Stimulated activated CD4-positive, alpha-beta T cell treated with anti-CD3 and anti-CD28 coated beads, Interleukin-15, amount 100 ng/mL, for 1 hour (primary cell): ENCODE data around the gene MAST3.

Experiments used
- DNase-seq, 2 donors: peaks; one replicate each; pipeline ENCODE4 v3.0.0-alpha.2; 2020; ENCODE audit warnings: low read depth in 1 of 2, low spot score in 1 of 2

The MAST3 gene

DNA sequence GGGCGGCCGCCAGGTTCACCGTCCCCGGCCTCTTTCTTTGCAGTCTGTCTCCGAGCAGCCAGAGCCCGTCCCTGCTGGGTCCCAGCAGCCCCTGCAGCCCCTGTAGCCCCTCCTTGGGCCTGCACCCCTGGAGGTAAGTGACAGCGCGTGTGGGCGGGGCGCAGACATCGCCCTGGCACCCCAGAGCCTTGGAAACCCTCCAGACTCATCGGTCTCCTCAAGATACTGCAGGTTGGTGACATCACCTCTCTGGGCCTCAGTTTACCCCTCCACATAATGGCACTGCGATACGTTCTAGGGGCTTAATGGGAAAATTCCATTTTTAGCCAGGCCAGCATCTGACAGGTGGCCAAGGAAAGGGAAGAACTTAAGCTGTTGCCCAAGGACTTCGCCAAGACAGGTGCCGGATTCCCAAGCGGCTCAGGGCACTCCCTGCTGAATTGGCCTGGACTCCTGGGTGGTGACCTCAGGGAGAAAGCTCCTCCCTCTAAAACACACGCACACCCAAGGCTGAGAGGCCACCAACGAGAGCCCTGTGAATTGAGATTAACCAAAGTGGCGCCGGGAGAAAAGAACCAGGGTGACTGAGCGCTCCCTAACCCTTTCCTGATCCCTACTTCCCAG, 13.1 kb downstream of the MAST3 start:
- no peak for DNase-seq

DNA sequence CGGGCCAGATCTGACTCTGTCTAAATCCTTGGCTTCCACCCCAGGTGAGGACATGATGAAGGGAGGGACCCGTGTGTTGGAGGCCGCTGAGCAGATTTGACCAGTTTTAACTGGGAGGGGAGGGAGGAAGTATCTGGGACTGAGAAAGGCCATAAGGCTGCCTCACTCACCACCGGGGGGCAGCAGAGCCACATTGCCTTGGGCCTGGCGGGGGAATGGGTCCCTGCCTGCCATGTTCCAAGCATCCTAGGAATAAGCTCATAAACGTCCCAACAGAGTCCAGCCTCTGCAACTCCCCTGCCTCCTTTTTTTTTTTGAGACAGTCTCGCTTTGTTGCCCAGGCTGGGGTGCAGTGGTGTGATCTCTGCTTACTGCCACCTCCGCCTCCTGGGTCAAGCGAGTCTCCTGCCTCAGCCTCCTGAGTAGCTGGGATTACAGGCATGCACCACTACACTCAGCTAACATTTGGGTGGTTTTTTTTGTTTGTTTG, 15.5 kb downstream of the MAST3 start:
- peak; percentile 58 to 73 for DNase-seq

DNA sequence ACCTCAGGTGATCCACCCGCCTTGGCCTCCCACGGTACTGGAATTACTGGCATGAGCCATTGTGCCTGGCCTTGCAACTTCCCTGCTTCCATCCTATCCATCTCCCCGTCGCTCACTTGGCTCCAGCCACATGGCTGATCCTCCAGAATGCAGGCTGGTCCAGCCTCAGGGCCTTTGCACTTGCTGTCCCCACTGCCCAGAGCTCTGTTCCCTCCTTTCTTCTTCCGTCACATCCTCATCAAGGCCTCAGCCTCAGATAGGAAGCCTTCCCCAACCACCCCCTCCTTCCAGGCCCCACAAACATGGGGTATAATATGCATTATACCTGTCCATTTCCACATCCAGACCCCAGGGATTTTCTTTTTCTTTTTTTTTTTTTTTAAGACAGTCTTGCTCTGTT, 16.2 kb downstream of the MAST3 start:
- no peak for DNase-seq

DNA sequence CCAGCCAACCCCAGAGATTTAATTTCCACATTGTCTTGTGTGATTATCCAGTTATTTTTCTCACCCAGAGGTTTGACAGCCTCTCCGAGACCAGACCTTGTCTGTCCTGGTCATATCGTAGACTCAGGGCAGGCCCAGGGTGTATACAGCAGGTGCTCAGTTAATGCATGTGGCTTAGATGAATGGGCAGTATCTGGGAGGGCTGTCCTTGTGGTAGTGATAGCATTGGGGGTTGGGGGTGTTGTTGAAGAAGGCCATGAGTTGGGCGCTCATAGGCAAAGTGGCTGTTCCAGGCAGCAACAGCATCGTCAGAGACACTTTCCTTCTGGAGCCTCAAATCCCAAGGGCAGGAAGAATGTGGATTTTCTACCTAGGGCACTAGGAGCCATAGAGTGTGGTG, 16.9 kb downstream of the MAST3 start:
- no peak for DNase-seq

DNA sequence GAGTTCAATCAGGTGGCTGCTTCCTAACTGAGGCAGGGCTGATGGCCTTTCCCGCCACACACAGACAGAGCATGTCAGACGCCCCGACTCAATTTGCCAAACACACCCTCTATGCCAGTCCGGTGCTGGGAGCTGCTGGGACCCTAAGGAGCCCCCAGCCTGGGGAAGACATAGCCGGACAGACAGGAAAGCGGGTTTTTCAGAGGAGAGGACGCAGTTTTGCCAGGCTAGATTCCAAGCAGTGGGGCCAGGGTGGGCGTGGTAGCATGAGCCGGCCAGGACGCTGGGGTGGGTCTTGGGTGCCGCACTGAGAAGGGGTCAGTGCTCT, 19.8 kb downstream of the MAST3 start:
- no peak for DNase-seq

DNA sequence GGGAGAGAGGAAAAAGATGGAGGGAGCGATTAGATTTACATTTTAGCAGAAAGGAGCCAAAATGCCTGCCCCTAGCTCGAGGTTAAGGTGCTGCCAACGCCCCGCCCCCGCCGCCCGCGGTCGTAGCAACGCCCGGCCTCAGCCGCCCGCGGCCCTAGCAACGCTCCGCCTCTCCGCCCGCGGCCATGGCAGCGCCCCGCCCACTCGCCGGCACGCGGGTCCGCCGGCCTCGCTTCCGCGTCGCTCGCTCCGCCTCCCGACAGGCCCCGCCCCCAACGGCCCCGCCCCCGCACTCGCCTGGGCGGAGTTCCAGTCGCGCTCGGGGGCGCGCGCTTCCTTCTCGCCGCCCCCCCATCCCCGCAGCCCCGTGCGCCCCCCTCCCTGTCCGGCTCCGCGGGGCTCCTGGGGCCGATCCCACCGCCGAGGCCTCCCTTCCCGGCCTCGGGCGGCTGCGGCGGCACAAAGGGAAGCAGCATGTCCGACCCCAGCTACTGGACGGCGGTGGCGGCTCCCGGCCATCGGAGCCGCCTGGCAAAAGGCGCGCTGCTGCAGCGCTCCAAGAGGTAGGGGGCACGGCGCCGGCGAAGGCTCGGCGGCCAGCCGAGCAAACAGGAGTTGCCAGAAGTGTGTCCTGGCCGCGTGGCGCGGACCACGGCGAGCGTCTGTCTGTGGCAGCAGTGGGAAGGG, 20.3 kb downstream of the MAST3 start:
- peak; percentile 95 for DNase-seq

DNA sequence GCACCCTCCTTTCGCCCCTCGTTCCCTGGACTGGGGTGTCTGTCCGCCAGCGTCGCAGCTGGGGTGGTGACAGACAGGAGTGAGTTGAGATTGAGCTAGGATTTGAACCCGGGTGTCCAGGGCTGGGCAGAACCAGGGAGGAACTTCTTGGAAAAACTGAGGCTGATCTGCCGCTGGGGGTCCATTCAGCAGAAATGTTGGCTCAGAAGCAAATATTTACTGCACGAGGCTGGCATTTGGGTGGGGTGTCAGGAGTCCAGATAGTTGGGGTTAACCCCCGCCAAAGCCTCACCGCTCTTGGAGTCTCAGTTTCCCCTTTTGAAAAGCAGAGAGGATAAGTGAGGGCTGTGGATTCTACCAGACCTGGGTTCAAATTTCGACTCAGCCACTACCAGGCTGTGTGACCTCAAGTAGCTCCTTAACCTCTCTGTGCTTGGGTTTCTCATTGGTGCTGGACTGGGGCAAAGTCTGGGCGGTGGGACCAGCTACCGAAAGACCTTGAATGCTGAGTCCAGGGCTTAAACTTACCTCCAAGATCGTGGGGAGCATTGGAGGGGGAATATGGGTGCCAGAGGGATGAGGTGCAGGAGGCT, 20.9 kb downstream of the MAST3 start:
- DNase-seq, result no peak

DNA sequence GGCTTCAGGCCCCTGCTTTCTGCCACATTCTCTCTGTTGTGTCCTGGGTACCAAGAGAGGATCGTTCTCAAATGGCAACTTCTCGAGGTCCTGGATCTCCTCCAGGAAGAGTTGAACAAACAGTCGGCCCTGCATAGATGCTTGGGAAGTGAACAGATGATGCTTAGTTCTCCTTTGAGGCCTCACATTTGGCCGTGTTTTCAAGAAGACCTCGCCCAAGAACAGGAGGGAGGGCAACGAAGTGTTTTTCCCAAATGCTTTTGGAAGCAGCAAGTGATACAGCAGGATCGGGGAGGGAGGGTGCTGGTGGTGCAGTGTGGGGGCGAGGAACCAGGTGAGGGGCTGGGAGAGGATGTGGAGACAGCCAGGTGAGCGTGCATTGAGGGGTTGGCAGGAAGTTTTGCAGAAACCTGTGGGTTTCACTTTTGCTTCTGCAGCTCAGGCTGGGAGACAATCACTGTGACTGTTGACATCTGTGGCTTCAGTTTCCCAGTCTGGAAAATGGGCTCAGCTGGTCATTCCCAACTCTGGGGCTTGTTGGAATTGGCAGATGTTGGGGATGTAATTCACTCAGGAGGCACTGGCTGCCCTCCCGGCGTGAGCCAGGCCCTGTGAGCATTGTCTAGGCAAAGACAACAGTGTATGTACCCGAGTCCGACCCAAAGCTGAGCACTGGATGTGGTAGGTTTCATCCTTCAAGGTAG, 21.6 kb downstream of the MAST3 start:
- DNase-seq, result no peak

DNA sequence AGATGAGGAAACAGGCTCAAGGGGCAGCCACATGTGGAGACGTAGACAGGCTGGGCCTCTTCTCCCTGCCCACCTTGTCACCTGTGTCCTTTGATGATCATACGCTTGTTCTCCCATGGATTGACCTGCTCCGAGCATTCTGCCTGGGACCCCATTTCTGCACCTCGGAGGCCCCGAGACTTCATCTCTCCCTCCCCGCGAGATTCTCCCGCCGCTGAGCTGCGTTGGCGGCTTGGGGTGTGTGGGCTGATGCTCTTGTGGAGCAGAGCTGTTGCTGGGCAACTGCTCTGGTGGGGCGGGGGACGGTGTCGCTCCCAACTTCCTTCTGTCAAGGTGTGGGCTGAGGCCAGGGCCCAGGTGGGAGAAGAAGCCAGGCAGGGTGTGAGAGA, 22.1 kb downstream of the MAST3 start:
- DNase-seq, result peak; percentile 24 to 36

DNA sequence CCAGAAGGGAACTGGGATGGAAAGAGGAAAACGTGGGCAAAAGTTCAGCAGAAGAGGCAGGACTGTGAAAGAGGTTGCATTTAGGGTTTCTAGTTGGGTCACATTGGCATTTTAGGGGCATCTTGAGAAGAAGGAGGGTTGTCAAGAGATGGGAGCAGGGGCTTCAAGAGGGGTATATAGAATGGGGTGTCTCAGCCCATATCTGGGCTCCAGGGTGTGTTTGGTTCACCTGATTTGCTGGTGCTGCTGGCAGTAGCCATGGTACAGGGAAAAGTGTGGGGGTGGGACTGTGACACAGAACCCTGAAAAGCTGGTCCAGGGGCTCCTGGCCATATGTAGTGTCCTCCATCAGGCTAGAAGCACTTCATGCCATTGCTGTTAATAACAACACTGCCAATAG, 22.5 kb downstream of the MAST3 start:
- no peak for DNase-seq

DNA sequence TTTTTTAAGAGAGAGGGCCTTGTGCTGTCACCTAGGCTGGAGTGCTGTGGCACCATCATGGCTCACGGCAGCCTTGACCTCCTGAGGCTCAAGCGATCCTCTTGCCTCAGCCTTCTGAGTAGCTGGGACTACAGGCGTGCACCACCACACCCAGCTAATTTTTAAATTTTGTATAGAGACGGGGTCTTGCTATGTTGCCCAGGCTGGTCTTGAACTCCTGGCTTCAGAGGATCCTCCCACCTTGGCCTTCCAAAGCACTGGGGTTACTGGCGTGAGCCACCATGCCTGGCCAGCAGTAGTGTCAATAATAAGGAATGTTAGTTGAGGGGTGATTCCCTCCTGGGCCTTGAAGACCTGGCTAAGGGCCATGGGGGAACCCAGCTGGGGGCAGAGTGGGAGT, 23.6 kb downstream of the MAST3 start:
- DNase-seq, result no peak

DNA sequence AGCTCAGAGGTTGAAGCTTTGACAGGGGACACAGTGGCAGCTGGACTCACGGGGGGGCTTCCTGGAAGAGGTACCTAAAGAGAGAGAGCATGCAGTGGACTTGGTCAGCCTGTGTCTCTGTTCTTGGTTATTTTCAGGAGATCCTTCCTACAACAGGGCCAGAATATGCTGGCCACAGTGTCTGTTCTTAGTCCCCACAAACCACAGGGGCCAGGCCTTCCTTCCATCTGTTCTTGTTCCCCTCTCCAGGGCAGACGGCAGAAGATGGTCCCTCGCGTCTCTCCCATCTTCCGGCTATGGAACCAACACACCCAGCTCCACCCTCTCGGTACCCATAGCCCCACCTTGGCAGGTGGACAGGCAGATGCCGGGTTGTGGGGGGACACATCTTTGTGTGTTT, 24.8 kb downstream of the MAST3 start:
- no peak for DNase-seq

DNA sequence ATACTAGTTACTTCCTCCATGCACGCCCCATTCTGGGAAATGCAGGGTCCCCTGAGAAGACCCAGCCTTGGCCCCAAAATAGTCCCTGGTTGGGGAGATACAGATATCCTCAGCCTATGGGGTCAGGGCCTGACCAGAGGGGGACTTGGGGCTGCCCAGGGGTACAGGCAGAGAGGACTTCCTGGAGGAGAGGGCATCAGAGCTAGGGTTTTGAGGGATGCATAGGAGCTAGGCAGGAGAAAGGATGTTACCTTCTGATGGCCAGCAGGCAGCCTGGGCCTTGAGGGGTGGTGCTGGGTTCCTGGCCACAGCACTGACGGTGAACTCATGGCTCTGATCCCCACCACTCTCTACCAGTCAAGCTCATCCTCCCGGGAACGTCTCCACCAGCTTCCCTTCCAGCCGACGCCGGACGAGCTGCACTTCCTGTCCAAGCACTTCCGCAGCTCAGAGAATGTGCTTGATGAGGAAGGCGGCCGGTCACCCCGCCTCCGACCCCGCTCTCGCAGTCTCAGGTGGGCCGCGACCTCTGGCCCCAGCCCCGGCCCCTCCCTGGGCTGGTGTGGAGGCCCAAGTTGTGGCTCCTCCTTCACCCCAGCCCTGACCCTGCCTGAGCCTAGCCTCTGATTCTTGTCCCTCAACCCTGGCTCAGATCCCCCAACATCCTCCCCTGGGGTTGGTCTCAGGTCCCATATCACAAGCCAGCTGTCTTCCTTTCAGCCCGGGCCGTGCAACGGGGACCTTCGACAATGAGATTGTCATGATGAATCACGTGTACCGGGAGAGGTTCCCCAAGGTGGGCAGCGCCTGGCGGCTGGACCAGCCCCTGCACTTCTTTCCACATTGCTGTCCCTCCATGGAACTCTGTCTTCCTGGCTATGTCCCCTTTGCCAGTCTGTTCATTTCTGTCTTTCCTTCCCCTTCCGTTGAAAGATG, 25.6 kb downstream of the MAST3 start:
- DNase-seq, result no peak

DNA sequence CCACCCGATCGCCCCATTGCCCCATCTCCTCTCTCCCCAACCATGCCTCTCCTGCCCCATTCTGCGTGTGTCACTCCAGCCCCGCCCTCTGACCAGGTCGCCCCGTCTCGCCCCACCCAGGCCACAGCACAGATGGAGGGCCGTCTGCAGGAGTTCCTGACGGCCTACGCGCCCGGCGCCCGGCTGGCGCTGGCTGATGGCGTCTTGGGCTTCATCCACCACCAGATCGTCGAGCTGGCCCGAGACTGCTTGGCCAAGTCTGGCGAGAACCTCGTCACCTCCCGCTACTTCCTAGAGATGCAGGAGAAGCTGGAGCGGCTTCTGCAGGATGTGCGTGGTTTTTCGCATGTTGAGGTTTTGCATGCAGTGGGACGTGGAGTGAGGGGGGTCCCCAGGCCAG, 26.2 kb downstream of the MAST3 start:
- DNase-seq, result no peak

DNA sequence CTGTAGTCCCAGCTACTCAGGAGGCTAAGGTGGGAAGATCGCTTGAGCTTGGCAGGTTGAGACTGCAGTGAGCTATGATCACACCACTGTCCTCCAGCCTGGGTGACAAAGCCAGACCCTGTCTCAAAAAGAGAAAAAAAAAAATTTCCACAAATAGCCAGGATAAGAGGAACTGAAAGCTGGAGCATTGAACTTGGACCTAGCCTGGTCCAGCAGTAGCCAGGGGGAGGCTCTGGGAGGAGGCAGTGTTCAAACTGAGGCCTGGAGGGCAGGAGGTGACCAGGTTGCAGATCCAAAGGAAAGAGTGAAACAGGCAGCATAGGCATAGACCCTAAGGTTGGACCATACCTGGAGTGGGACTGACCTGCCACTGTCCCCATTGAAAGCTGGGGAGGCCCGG, 28.5 kb downstream of the MAST3 start:
- no peak for DNase-seq

DNA sequence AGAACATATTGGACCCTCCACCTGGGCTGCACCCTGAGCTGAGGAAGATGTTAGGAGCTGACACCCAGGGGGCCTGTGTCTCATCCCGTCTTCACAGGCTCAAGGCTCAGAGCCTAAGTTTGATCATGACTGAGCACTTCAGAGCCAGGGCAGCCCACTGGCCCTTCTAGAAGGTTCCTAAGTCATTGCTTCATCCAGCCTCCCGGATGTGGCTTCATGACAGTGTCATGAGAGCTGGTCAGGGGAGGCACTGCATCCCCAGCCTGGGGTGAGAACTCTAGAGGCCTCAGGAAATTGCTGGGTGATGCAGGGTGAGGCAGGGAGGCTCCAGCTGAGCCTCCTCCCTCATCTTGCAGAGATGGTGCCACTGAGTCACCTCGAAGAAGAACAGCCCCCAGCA, 30.5 kb downstream of the MAST3 start:
- DNase-seq, result no peak

DNA sequence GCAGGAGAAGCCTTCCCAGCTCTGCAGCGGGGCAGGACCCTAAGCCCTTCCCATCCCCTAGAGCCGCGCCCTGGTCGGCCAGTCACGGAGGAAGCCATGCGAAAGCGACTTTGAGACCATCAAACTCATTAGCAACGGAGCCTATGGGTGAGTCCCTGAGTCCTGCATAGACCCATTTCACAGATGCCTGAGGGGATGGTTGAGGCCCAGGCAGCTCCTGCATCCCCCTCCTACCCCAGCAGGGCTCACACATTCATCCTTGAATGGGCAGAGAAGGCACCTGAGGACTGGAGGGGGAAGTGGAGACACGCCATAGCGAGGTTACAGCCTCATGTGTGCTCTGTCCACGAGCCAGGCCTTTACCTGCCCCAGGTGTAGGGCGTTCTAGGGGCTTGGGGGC, 31.2 kb downstream of the MAST3 start:
- DNase-seq, result no peak

DNA sequence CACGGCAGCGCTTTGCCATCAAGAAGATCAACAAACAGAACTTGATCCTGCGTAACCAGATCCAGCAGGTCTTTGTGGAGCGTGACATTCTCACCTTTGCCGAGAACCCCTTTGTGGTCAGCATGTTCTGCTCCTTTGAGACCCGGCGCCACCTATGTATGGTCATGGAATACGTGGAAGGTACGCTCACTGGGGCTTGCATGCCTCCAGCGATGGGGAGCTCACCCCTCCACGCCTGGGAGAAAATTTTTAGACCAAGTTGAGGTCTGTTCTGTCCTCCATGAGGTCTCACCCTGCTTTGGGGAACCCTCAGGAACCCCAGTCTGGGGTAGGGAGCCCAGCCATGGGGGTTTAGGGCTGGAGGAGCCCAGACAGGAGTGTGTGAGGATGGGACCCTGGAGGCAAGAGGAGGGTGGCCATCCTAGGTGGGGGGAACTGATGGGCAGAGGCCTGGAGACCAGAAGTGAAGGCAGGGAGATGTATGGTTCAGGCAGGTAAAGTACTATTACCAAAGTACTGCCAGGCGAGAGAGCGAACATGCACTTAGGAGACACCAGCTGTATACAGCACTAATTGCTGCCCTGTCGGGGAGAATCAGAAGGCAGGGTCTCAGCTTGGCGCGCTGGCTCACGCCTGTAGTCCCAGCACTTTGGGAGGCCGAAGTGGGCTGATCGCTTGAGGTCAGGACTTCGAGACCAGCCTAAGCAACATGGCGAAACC, 33.1 kb downstream of the MAST3 start:
- no peak for DNase-seq

DNA sequence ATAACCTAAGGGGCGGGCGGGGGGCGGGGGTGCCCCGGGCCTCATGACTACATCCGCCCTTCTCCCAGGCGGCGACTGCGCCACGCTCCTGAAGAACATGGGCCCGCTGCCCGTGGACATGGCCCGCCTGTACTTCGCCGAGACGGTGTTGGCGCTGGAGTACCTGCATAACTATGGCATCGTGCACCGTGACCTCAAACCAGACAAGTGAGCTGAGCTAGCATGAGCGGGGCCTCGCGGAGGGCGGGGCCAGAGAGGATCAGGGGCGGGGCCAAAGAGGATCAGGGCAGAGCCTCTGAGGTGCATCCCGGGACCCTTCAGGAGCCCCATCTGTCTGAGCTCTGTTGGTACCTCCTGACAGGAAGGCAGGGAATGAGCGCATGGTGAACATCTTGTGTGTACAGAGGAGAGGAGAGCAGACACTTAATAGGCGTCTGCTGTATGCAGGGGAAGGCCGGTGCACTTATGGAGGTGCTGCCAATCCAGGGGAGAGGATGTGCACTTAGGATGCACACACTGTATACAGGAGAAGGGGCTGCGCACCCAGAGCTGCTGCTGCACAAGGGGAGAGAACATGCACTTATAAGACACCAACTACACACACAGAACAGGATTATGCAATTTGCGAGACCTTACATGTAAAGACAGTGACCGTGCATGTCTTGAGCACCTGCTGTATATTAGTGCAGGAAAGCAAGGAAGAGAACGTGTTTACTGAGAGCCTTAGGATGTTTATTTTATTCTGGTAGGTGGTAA, 34.4 kb downstream of the MAST3 start:
- DNase-seq, result no peak
